Measurements from ENCODE around the gene GDF9. TPM values are rescaled to one million over a fixed set of nuclear protein-coding genes. Genes with fewer than 3 reads are reported as not detected.
A peak's percentile ranks its signal among the peaks of the same experiment; 100 is the strongest.

The GDF9 gene
- total RNA-seq (2014; rRNA removed; shearing (Covaris generic)), result 0.11 and 0.13 TPM in 2 replicates
- polyA plus RNA-seq (2015; cell fraction: cytosol; rRNA removed), result 0.17 and 0.94 TPM in 2 replicates
- polyA plus RNA-seq (2015; cell fraction: nucleus; rRNA removed), result 2.8 and 3.2 TPM in 2 replicates

- DNase-seq (ENCODE audit: low read depth, low spot score), result peak; percentile 99
- in situ Hi-C loops (cut with HindIII; ENCODE audit: low pct_unique_long_range_greater_than_20kb, low sequenced_read_pairs), result no loop called here
These were observed at the start of gene GDF9, which contains the start of gene UQCRQ for GRCh38 chr5:132866342-132867045. Gene GDF9 (minus strand): TSS chr5:132866469. CDS start chr5:132864533, 1,936 bp downstream. Gene UQCRQ (plus strand): TSS chr5:132866642. CDS start chr5:132866882, 240 bp downstream.

- in situ Hi-C loops (cut with HindIII; ENCODE audit: low pct_unique_long_range_greater_than_20kb, low sequenced_read_pairs), result no loop called here
- DNase-seq (ENCODE audit: low read depth, low spot score), result no peak
These were observed 49.4 kb upstream of the GDF9 start for GRCh38 chr5:132915681-132916080.

- DNase-seq (ENCODE audit: low read depth, low spot score), result no peak
- in situ Hi-C loops (cut with HindIII; ENCODE audit: low pct_unique_long_range_greater_than_20kb, low sequenced_read_pairs), result no loop called here
These were observed 43.4 kb upstream of the GDF9 start for GRCh38 chr5:132909702-132910101.

GRCh38 chr5:132907161-132907560 lies 40.9 kb upstream of the GDF9 start:
- in situ Hi-C loops (cut with HindIII; ENCODE audit: low pct_unique_long_range_greater_than_20kb, low sequenced_read_pairs), result no loop called here

GRCh38 chr5:132905938-132906337 lies 39.7 kb upstream of the GDF9 start:
- DNase-seq (ENCODE audit: low read depth, low spot score), result no peak
- in situ Hi-C loops (cut with HindIII; ENCODE audit: low pct_unique_long_range_greater_than_20kb, low sequenced_read_pairs), result no loop called here

More at GRCh38 chr5:132907161-132907560, 40.9 kb upstream of the GDF9 start:
- no peak for DNase-seq (ENCODE audit: low read depth, low spot score)

GRCh38 chr5:132901730-132902129 lies 35.5 kb upstream of the GDF9 start:
- in situ Hi-C loops (cut with HindIII; ENCODE audit: low pct_unique_long_range_greater_than_20kb, low sequenced_read_pairs), result no loop called here
- no peak for DNase-seq (ENCODE audit: low read depth, low spot score)

GRCh38 chr5:132901036-132901435 lies 34.8 kb upstream of the GDF9 start:
- DNase-seq (ENCODE audit: low read depth, low spot score), result no peak

GRCh38 chr5:132898094-132898493 lies 31.8 kb upstream of the GDF9 start:
- no peak for DNase-seq (ENCODE audit: low read depth, low spot score)
- in situ Hi-C loops (cut with HindIII; ENCODE audit: low pct_unique_long_range_greater_than_20kb, low sequenced_read_pairs), result no loop called here

More at GRCh38 chr5:132901036-132901435, 34.8 kb upstream of the GDF9 start:
- in situ Hi-C loops (cut with HindIII; ENCODE audit: low pct_unique_long_range_greater_than_20kb, low sequenced_read_pairs), result no loop called here

GRCh38 chr5:132896685-132897084 lies 30.4 kb upstream of the GDF9 start:
- in situ Hi-C loops (cut with HindIII; ENCODE audit: low pct_unique_long_range_greater_than_20kb, low sequenced_read_pairs), result no loop called here
- no peak for DNase-seq (ENCODE audit: low read depth, low spot score)

- DNase-seq (ENCODE audit: low read depth, low spot score), result no peak
- in situ Hi-C loops (cut with HindIII; ENCODE audit: low pct_unique_long_range_greater_than_20kb, low sequenced_read_pairs), result no loop called here
These were observed 29.5 kb upstream of the GDF9 start for GRCh38 chr5:132895719-132896305.

- in situ Hi-C loops (cut with HindIII; ENCODE audit: low pct_unique_long_range_greater_than_20kb, low sequenced_read_pairs), result no loop called here
- no peak for DNase-seq (ENCODE audit: low read depth, low spot score)
These were observed 24.5 kb upstream of the GDF9 start for GRCh38 chr5:132890817-132891216.

- in situ Hi-C loops (cut with HindIII; ENCODE audit: low pct_unique_long_range_greater_than_20kb, low sequenced_read_pairs), result no loop called here
- DNase-seq (ENCODE audit: low read depth, low spot score), result no peak
These were observed 23.2 kb upstream of the GDF9 start for GRCh38 chr5:132889501-132889900.

GRCh38 chr5:132887283-132887682 lies 21.0 kb upstream of the GDF9 start:
- in situ Hi-C loops (cut with HindIII; ENCODE audit: low pct_unique_long_range_greater_than_20kb, low sequenced_read_pairs), result no loop called here
- peak; percentile 54 for DNase-seq (ENCODE audit: low read depth, low spot score)

GRCh38 chr5:132886064-132886823 lies 20.0 kb upstream of the GDF9 start:
- in situ Hi-C loops (cut with HindIII; ENCODE audit: low pct_unique_long_range_greater_than_20kb, low sequenced_read_pairs), result no loop called here
- peak; percentile 87 for DNase-seq (ENCODE audit: low read depth, low spot score)

- in situ Hi-C loops (cut with HindIII; ENCODE audit: low pct_unique_long_range_greater_than_20kb, low sequenced_read_pairs), result no loop called here
- peak; percentile 33 for DNase-seq (ENCODE audit: low read depth, low spot score)
These were observed 18.3 kb upstream of the GDF9 start for GRCh38 chr5:132884548-132884947.

GRCh38 chr5:132883261-132883834 lies 17.1 kb upstream of the GDF9 start:
- DNase-seq (ENCODE audit: low read depth, low spot score), result peak; percentile 83
- in situ Hi-C loops (cut with HindIII; ENCODE audit: low pct_unique_long_range_greater_than_20kb, low sequenced_read_pairs), result no loop called here

GRCh38 chr5:132877938-132878337 lies 11.7 kb upstream of the GDF9 start:
- in situ Hi-C loops (cut with HindIII; ENCODE audit: low pct_unique_long_range_greater_than_20kb, low sequenced_read_pairs), result no loop called here
- DNase-seq (ENCODE audit: low read depth, low spot score), result no peak

GRCh38 chr5:132877466-132877865 lies 11.2 kb upstream of the GDF9 start:
- in situ Hi-C loops (cut with HindIII; ENCODE audit: low pct_unique_long_range_greater_than_20kb, low sequenced_read_pairs), result no loop called here
- no peak for DNase-seq (ENCODE audit: low read depth, low spot score)

Measured in SK-MEL-5 (cell line).